Mononuclear cell (primary cell): ENCODE measurements around the gene XPNPEP2. TPM values are rescaled to one million over a fixed set of nuclear protein-coding genes. Genes with fewer than 3 reads are reported as not detected.

Experiments used
- H3K27me3 ChIP-seq: 2 replicates; pipeline ENCODE4 v1.6.0; 2011; ENCODE audit warnings: low read length, control low read depth; ENCODE audit not compliant: insufficient read depth
- H3K4me1 ChIP-seq: 2 replicates; pipeline ENCODE4 v1.5.1; 2011; ENCODE audit warnings: mild to moderate bottlenecking, low read length, control low read depth; ENCODE audit not compliant: insufficient read depth
- H3K4me3 ChIP-seq: 2 replicates; pipeline ENCODE4 v1.5.1; 2011; ENCODE audit warnings: mild to moderate bottlenecking, low read length, moderate library complexity
- H3K9me3 ChIP-seq: 2 replicates; pipeline ENCODE4 v1.5.1; 2011; ENCODE audit warnings: low read depth, mild to moderate bottlenecking, control low read depth, low read length
- total RNA-seq: library from RNA; depleted of rRNA; stranded (reverse); fragments of >200 nt; gene quantifications from one replicate; pipeline ENCODE4 v1.2.3, GENCODE V29; 2012

The XPNPEP2 gene
- total RNA-seq, 1 donor, result 0.31 TPM

- Histone ChIP-seq H3K4me1 (no peaks in the 10 kb centered on the region), H3K27me3 (no peaks in the 10 kb centered on the region), H3K9me3 (no peaks in the 10 kb centered on the region), H3K4me3 (no peak overlapping the region)
Observed at GRCh38 chrX:129706400-129707072, 32.2 kb upstream of the XPNPEP2 start.

GRCh38 chrX:129714581-129714980 lies 24.2 kb upstream of the XPNPEP2 start:
- Histone ChIP-seq H3K4me1 (no peaks in the 10 kb centered on the region), H3K27me3 (no peaks in the 10 kb centered on the region), H3K4me3 (no peak overlapping the region), H3K9me3 (no peaks in the 10 kb centered on the region)

GRCh38 chrX:129716507-129716906 lies 22.3 kb upstream of the XPNPEP2 start:
- Histone ChIP-seq H3K4me3 (no peak overlapping the region), H3K4me1 (no peaks in the 10 kb centered on the region), H3K27me3 (no peaks in the 10 kb centered on the region), H3K9me3 (no peaks in the 10 kb centered on the region)

- H3K9me3 ChIP-seq, result no peaks in the 10 kb centered on the region
- no peak overlapping the region for H3K4me3 ChIP-seq
- H3K27me3 ChIP-seq, result no peaks in the 10 kb centered on the region
- no peaks in the 10 kb centered on the region for H3K4me1 ChIP-seq
Observed at GRCh38 chrX:129717892-129718291, 20.9 kb upstream of the XPNPEP2 start.

- no peak overlapping the region for H3K4me3 ChIP-seq
- H3K27me3 ChIP-seq, result no peaks in the 10 kb centered on the region
- H3K9me3 ChIP-seq, result no peaks in the 10 kb centered on the region
- H3K4me1 ChIP-seq, result no peaks in the 10 kb centered on the region
Observed at GRCh38 chrX:129718676-129719075, 20.1 kb upstream of the XPNPEP2 start.

GRCh38 chrX:129719268-129719667 lies 19.5 kb upstream of the XPNPEP2 start:
- no peaks in the 10 kb centered on the region for H3K4me1 ChIP-seq
- no peaks in the 10 kb centered on the region for H3K27me3 ChIP-seq
- no peaks in the 10 kb centered on the region for H3K9me3 ChIP-seq
- no peak overlapping the region for H3K4me3 ChIP-seq

- Histone ChIP-seq H3K4me3 (no peak overlapping the region), H3K4me1 (no peaks in the 10 kb centered on the region), H3K27me3 (no peaks in the 10 kb centered on the region), H3K9me3 (no peaks in the 10 kb centered on the region)
Observed at GRCh38 chrX:129719931-129720530, 18.7 kb upstream of the XPNPEP2 start.

GRCh38 chrX:129720741-129721140 lies 18.0 kb upstream of the XPNPEP2 start:
- Histone ChIP-seq H3K9me3 (no peaks in the 10 kb centered on the region), H3K4me3 (no peak overlapping the region), H3K27me3 (no peaks in the 10 kb centered on the region), H3K4me1 (no peaks in the 10 kb centered on the region)

GRCh38 chrX:129721414-129721813 lies 17.4 kb upstream of the XPNPEP2 start:
- H3K27me3 ChIP-seq, result no peaks in the 10 kb centered on the region
- H3K9me3 ChIP-seq, result no peaks in the 10 kb centered on the region
- no peaks in the 10 kb centered on the region for H3K4me1 ChIP-seq
- H3K4me3 ChIP-seq, result no peak overlapping the region

- Histone ChIP-seq H3K9me3 (no peaks in the 10 kb centered on the region), H3K4me1 (no peaks in the 10 kb centered on the region), H3K4me3 (no peak overlapping the region), H3K27me3 (no peaks in the 10 kb centered on the region)
Observed at GRCh38 chrX:129721870-129722269, 16.9 kb upstream of the XPNPEP2 start.

- Histone ChIP-seq H3K4me3 (no peak overlapping the region), H3K27me3 (no peaks in the 10 kb centered on the region), H3K9me3 (no peaks in the 10 kb centered on the region), H3K4me1 (no peaks in the 10 kb centered on the region)
Observed at GRCh38 chrX:129723511-129723910, 15.3 kb upstream of the XPNPEP2 start.

GRCh38 chrX:129724754-129725153 lies 14.0 kb upstream of the XPNPEP2 start:
- Histone ChIP-seq H3K4me3 (no peak overlapping the region), H3K4me1 (no peaks in the 10 kb centered on the region), H3K9me3 (no peaks in the 10 kb centered on the region), H3K27me3 (no peaks in the 10 kb centered on the region)

- Histone ChIP-seq H3K9me3 (no peaks in the 10 kb centered on the region), H3K4me3 (no peak overlapping the region), H3K4me1 (peaks cover 9% of the 10 kb centered on the region), H3K27me3 (no peaks in the 10 kb centered on the region)
Observed at GRCh38 chrX:129726307-129727111, 12.3 kb upstream of the XPNPEP2 start.

GRCh38 chrX:129728061-129728460 lies 10.7 kb upstream of the XPNPEP2 start:
- Histone ChIP-seq H3K27me3 (no peaks in the 10 kb centered on the region), H3K4me3 (no peak overlapping the region), H3K4me1 (peaks cover 17% of the 10 kb centered on the region), H3K9me3 (no peaks in the 10 kb centered on the region)

GRCh38 chrX:129731228-129731627 lies 7.6 kb upstream of the XPNPEP2 start:
- Histone ChIP-seq H3K27me3 (no peaks in the 10 kb centered on the region), H3K9me3 (no peaks in the 10 kb centered on the region), H3K4me3 (no peak overlapping the region), H3K4me1 (peaks cover 17% of the 10 kb centered on the region)
